GM12892 (cell line): ENCODE results near the gene PRSS48.

Experiments
- POLR2A ChIP-seq: IDR thresholded peaks from 2 replicates; pipeline ENCODE4 v1.6.1; 2011; ENCODE audit warnings: low read depth, low read length, control low read depth
- POLR2AphosphoS5 ChIP-seq: IDR thresholded peaks from 2 replicates; pipeline ENCODE4 v1.6.1; 2011; ENCODE audit warnings: low read depth, low read length, control low read depth
- TAF1 ChIP-seq: IDR thresholded peaks from 2 replicates; pipeline ENCODE4 v1.6.1; 2011; ENCODE audit warnings: low read depth, mild to moderate bottlenecking, control low read depth, low read length, borderline replicate concordance

DNA sequence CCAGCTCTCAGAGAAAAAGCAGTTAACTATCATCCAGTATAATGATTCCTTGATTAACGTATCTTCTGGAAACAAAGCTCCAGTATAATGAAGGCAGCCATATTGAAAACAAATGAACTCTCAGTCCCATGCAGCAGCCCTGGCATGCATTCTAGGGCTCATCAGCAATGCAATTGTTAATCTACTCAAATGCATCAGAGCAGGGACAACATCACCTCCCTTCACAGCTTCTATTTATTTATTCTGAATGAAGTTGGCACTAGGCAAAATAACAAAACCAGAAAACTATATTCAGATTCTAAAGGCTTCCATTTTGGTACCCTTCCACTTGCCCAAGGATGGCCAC lies 37.0 kb downstream of the PRSS48 start:
- TF ChIP-seq TAF1 (no peak), POLR2AphosphoS5 (no peak), POLR2A (no peak)
